Astrocyte of the cerebellum (primary cell): ENCODE data around the gene AARS2.

Source experiments
- DNase-seq: peaks from one replicate; pipeline ENCODE4 v3.0.0-alpha.2; 2011; ENCODE audit warnings: low read depth
- H3K4me3 ChIP-seq: 2 replicates; pipeline ENCODE4 v1.5.1; 2011; ENCODE audit warnings: mild to moderate bottlenecking, low read depth, low read length, moderate library complexity
- CTCF ChIP-seq: IDR thresholded peaks from 2 replicates; pipeline ENCODE4 v1.5.1; 2012; ENCODE audit warnings: low read length, low read depth, moderate library complexity, mild to moderate bottlenecking; ENCODE audit errors: missing control alignments
- in situ Hi-C: cut with HindIII; loops from 2 replicates; pipeline ENCODE4 v1.10.0; 2017; ENCODE audit warnings: low sequenced_read_pairs

AARS2 gene

GRCh38 chr6:44286285-44286565 lies 26.9 kb downstream of the AARS2 start:
- no peak for DNase-seq
- in situ Hi-C loops = no loop called here
- TF ChIP-seq CTCF = no peak
- no peak overlapping the region for H3K4me3 ChIP-seq

- no peak overlapping the region for H3K4me3 ChIP-seq
- in situ Hi-C loops = no loop called here
- TF ChIP-seq CTCF = no peak
- DNase-seq = no peak
Observed at GRCh38 chr6:44285552-44286284, 27.4 kb downstream of the AARS2 start.

- TF ChIP-seq CTCF = no peak
- in situ Hi-C loops = no loop called here
- H3K4me3 ChIP-seq = no peak overlapping the region
- no peak for DNase-seq
Observed at GRCh38 chr6:44284867-44285266, 28.3 kb downstream of the AARS2 start.

GRCh38 chr6:44284121-44284520 lies 29.0 kb downstream of the AARS2 start:
- TF ChIP-seq CTCF = no peak
- in situ Hi-C loops = no loop called here
- no peak overlapping the region for H3K4me3 ChIP-seq
- DNase-seq = no peak

GRCh38 chr6:44278774-44279697 lies 34.1 kb downstream of the AARS2 start:
- no peak for DNase-seq
- in situ Hi-C loops = no loop called here
- no peak overlapping the region for H3K4me3 ChIP-seq
- no peak for TF ChIP-seq CTCF

- H3K4me3 ChIP-seq = no peak overlapping the region
- no peak for DNase-seq
- in situ Hi-C loops = no loop called here
- TF ChIP-seq CTCF = no peak
Observed at GRCh38 chr6:44278315-44278714, 34.8 kb downstream of the AARS2 start.
